ENCODE data around the gene GPHN.

DNA sequence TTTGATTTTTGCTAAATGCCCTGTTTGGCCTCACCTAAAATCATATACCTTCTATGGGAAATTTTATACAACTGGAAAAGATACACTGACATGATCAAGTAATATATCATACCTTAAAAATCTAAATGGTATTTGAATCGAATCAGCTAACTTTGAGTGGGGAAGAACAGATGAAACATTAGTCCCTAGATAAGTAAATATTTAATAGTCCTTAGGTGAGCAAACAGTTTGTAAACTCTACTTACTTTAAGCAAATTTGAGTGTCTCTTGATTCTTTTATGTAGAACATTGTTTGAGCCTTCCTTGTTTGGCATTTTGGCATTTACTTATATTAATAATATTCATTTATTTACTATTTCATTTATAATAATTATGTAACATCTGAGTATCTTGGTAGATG is 485.6 kb downstream of the GPHN start:
- no peak for TF ChIP-seq JUN (IDR thresholded peaks at IDR 0.05; ENCODE audit: low read depth, low read length)
- TF ChIP-seq RFX5 (IDR thresholded peaks at IDR 0.05; ENCODE audit: borderline replicate concordance, low read depth, low read length): no peak
- TF ChIP-seq FOSL1 (IDR thresholded peaks at IDR 0.05; ENCODE audit: insufficient read depth, low read depth, low read length): no peak
- TF ChIP-seq, protein P1, sequence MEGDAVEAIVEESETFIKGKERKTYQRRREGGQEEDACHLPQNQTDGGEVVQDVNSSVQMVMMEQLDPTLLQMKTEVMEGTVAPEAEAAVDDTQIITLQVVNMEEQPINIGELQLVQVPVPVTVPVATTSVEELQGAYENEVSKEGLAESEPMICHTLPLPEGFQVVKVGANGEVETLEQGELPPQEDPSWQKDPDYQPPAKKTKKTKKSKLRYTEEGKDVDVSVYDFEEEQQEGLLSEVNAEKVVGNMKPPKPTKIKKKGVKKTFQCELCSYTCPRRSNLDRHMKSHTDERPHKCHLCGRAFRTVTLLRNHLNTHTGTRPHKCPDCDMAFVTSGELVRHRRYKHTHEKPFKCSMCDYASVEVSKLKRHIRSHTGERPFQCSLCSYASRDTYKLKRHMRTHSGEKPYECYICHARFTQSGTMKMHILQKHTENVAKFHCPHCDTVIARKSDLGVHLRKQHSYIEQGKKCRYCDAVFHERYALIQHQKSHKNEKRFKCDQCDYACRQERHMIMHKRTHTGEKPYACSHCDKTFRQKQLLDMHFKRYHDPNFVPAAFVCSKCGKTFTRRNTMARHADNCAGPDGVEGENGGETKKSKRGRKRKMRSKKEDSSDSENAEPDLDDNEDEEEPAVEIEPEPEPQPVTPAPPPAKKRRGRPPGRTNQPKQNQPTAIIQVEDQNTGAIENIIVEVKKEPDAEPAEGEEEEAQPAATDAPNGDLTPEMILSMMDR (IDR thresholded peaks at IDR 0.05; ENCODE audit: control extremely low read depth in 1 of 3, insufficient read depth in 1 of 3, low read depth in 1 of 3, low read length in 3 of 3): no peak
- no peak for TF ChIP-seq CHD2 (IDR thresholded peaks at IDR 0.05; ENCODE audit: low read length)
- TF ChIP-seq TEAD4 (IDR thresholded peaks at IDR 0.05; ENCODE audit: low read depth, low read length): no peak
- no peak for TF ChIP-seq POLR2A (IDR thresholded peaks at IDR 0.05; ENCODE audit: control extremely low read depth in 1 of 2, low read depth in 2 of 2, low read length in 2 of 2)
- no peak for TF ChIP-seq RAD21 (IDR thresholded peaks at IDR 0.05 in 1 of 2, conservative IDR thresholded peaks at IDR 0.05 in 1 of 2; ENCODE audit: low read depth in 2 of 2, low read length in 2 of 2)
- no peak for TF ChIP-seq CEBPB (IDR thresholded peaks at IDR 0.05; ENCODE audit: low read depth, low read length)
- no peak for TF ChIP-seq EZH2 (IDR thresholded peaks at IDR 0.05; ENCODE audit: low read depth, low read length, severe bottlenecking)

Data from H1 (cell line).